GM08714 (cell line): ENCODE data around the gene ZNF654.
A peak's percentile ranks its signal among the peaks of the same experiment; 100 is the strongest.

Source experiments
- H3K4me3 ChIP-seq: fragments of 200-500 bp; sonication (Bioruptor generic); 2 replicates; pipeline ENCODE4 v1.5.1; 2014; ENCODE audit warnings: mild to moderate bottlenecking, low read length, inconsistent platforms
- ZNF274 ChIP-seq: IDR thresholded peaks from 2 replicates; pipeline ENCODE4 v1.6.1; 2012; ENCODE audit warnings: mild to moderate bottlenecking, low read depth, low read length

ZNF654 gene

DNA sequence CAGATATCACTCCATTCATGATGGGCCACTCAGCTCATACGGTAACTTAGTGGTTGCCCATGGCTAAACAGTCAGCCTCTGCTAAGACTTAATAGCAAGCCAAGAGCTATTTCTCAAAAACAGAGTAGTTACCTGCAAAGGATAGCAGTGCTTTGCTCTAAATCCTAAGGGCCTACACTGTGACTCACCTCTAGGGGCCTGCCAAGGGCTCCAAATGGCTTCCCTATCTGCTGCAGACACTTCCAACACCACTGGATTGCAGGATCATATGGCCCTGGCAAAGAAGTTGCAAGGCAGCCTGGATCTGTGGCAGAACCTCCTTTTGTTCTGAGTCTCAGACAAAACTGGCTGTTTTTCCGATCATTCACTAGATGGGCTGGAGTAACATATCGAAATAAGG, 18.1 kb upstream of the ZNF654 start:
- TF ChIP-seq ZNF274: no peak
- no peak overlapping the region for H3K4me3 ChIP-seq

DNA sequence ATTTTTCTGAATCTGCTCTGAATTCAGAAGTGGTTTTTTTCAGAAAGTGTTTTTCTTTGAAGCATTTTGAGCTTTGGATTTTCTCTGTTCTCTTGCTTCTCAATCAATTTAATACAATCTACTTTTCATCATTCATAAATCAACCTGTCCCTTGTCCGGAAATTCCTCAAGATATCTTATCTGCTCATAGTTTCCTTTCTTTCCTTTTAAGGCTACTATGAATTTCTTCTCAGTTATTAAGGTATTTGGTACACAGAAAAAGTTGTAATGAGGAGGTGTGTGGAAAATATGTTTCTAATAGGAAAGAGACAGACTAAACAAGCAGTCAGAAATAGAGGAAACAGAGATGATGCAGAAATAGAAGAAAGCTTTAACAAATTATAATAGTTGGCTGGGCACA, 14.6 kb upstream of the ZNF654 start:
- no peak overlapping the region for H3K4me3 ChIP-seq
- TF ChIP-seq ZNF274: no peak

DNA sequence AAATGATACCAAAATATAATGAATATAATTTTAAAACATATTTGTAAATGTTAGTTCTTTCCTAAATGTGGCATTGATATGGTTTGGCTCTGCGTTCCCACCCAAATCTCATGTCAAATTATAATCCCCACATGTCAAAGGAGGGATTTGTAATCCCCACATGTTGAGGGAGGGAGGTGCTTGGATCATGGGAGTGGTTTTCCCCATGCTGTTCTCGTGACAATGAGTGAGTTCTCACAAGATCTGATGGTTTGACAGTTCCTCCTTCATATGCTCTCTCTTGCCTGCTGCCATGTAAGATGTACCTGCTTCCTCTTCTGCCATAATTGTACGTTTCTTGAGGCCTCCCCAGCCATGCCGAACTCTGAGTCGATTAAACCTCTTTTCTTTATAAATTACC, 12.3 kb upstream of the ZNF654 start:
- no peak overlapping the region for H3K4me3 ChIP-seq
- no peak for TF ChIP-seq ZNF274

DNA sequence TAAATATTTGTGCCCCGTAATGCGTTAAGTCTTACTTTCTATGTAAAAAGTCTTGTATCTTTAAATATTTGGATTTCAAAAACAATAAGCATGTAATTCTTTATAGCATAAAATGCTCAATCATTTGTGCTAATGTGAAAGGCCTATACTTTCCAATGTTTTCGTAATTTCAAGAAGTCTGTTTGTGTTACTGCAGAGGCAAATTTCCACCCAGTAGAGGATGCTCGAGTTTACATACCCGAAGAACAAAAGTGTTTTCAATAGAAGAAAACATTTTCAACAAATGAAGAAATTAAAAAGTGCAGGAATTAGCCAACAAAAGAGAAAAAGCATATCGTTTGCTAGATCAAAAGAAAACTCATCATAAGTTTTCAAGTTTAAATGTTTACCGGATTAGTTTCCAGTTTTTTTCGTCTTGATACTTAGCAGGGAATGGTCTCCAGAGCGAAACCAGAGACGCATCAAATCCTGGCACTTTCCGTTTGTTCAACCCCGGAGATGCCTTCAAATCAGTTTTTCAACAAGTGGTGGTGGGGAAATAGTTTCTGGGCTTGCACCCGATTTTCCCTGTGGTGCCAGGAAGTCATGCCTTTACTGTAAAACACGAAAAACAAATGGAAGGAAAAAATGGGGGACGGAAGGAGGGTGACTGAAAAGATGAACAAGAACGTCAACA, 1.3 kb upstream of the ZNF654 start:
- no peak for TF ChIP-seq ZNF274
- peak overlapping the region; percentile 100 for H3K4me3 ChIP-seq

DNA sequence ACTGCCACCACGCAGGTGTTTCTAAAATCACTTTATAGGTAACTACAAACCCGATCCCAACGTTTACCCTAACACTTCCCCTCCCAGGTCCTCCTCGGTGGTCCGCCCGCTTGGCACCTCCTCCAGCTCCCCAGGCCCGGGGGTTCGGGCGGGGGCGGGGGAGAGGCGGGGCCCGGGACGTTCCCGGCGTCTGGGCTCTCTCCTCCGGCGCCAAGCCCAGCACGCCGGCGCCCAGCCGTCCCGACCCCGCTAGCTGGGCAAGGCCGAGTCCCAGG, 812 bp upstream of the ZNF654 start:
- TF ChIP-seq ZNF274: no peak
- H3K4me3 ChIP-seq: peak overlapping the region; percentile 100

DNA sequence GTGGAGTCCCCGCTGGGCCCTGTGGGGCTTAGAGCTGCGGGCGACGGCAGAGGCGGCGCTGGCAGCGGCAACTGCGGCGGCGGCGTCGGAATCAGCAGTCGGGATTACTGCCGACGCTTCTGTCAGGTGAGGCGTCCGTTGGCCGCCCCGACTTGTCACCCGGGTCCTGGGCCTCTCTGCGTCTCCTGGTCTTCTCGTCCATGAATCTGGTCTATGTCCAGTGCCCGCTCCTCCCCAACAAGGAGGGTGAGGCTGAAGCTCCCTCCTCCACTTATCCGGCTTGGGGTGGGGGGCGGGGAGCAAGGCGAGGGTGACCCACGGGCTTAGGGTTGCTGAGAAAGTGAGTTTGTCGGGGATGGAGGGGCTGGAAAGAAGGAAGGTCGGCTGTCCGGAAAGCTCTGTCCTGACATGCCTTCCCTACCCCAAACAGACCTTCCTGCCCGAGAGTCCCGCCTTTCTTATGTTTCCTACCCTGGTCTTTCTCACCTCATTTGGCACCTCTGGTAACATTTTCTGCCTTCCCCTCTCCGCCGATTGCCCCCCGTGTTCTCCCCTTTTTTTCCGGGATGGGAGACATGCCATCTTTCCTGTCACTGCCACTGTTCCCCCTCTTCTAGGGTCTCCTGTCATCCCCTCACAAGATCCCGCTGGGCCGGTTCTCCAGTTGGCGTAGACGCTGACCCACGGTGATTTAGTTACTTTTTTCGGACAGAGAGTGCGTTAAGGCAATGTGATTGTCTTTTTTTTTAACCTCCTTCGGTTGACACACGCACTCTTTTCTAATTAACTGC, 520 bp downstream of the ZNF654 start:
- H3K4me3 ChIP-seq: peak overlapping the region; percentile 88
- no peak for TF ChIP-seq ZNF274

DNA sequence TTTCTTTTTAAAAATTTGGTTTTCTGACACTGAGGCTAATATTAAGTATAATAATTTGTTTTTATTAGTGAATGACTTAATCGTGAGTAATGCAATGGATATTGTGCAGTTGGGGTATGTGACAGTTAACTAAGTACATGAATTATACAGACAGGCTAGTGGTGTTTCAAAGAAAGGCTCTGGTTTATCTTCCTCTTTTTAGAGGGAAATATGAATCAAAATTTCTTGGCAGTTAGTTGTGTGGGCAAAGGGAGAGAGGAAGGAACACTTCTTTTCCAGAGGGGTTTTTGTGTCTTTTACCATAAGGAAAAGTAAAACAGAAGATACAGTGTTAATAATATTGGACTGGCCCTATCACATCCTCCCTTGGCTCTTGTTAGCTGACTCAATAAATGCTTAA, 2.7 kb downstream of the ZNF654 start:
- H3K4me3 ChIP-seq: no peak overlapping the region; the same call in 1 of the 2 replicates
- TF ChIP-seq ZNF274: no peak

DNA sequence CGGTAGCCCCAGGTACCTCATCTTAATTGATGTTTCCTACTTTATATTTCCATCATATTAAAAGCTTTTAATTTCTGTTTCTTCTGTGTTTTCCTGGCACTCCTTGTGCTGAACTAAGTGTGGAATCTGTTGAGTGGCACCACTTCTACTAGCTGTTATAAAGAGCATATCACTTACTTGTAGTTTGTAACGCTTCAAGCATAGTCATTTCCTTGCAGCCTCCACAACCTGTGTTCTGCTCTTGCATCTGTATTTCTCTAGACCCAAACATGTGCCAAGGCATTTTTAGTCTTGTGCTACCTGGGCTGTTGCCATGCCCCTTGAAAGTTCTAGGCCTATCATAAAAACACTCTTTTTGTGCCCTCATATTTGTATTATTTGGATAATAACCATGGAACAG, 16.0 kb downstream of the ZNF654 start:
- no peak overlapping the region for H3K4me3 ChIP-seq
- no peak for TF ChIP-seq ZNF274

DNA sequence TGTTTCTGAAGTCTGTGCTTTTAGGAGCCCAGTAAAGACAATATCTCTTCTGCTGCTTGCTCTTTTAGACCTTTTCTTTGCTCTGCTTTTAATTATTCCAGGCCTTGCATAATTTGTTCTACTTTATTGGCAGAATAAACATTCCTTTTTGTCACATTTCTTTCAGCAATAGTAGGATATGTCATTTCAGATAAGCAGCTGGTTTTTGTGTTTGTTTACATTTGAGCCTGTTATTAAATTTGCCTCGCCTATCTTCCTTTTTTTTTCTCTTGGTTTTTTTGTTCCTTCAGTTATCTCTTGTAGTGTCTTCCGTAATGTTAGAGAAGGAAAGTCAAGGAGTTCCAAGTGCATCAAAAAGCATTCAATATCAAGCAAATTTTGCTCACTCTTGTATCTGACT, 16.4 kb downstream of the ZNF654 start:
- no peak for TF ChIP-seq ZNF274
- H3K4me3 ChIP-seq: no peak overlapping the region

DNA sequence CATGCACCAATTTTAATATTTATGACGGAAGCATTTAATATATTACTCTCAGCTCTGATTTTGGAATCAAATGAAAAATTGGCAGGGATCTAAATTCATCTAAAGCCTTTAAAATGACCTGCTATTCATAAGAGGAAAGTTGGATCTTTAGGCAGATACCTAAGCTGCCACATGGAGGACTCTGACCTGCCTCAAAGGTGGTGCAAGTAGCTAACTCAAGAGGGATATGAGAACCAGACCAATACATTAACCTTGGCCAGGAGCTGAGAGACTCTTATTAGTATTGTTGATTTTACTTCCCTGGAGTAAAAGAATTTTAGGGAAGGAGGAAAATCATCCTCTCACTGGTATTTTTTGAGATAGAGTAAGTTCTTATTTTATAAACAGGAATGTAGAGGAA, 17.7 kb downstream of the ZNF654 start:
- H3K4me3 ChIP-seq: no peak overlapping the region
- no peak for TF ChIP-seq ZNF274

DNA sequence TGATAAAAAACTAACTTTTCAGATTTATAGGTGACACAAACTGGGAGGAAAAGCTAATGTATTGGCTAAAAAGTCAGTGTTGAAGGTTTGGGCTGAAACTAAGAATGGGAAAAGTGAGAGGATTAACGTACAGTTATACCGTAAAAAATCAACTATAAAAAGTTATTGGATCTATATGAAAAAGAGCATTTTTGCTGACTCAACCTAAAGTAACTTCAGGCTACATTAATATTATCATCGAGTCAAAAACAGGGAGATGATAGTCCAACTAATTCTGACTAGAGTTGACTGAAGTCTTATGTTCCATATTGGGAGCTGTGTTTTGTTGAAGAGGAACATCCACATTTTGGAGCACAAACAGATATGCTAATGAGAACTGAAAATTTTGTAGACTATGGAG, 19.9 kb downstream of the ZNF654 start:
- no peak for TF ChIP-seq ZNF274
- no peak overlapping the region for H3K4me3 ChIP-seq

DNA sequence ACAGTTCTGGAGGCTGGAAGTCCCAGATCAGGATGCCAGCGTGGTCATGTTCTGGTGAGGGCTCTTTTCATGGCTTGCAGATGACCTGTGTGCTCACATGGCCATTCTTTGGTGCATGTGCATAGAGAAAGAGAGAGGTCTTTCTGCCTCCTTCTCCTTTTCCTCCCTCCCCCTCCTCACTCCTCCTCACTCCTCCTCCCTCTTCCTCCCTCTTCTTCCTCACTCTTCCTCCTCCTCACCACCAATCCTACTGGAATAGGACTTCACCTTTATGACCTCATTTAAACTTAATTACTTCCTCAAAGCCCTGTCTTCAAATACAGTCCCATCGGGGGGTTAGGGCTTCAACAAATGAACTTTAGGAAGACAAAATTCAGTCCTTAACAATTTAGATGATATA, 23.8 kb downstream of the ZNF654 start:
- TF ChIP-seq ZNF274: no peak

DNA sequence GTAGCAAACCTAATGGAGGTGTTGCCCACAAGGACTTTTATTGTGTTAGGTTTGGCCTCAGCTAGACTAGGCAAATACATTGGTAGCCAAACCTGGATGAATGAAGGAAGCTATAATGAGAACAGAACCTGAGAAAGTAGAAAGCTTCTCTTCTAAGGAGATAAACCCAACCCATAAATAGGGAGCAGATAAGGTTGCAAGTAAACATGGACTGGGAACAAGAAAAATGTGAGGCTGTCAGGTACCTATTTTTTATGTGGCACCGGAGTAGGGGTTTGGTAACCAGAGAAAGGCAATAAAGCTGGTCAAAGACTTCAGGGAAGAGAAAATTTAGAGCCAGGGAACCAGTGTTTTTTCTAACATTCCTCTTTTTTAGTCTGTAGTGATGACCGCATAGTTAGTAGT, 25.0 kb downstream of the ZNF654 start:
- no peak for TF ChIP-seq ZNF274

More for the DNA sequence above, 23.8 kb downstream of the ZNF654 start:
- H3K4me3 ChIP-seq: no peak overlapping the region

DNA sequence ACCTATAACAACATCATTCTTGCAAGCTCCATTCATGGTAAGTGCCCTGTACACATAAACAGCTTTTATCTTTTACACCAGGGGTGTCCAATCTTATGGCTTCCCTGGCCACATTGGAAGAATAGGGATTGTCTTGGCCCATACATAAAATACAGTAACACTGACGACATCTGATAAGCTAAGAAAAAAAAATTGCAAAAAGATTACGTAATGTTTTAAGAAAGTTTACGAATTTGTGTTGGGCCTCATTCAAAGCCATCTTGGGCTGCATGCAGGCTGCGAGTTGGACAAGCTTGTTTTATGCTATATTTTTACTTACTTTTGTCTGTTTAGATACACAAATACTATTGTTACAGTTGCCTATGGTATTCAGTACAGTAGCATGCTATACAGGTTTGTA, 31.6 kb downstream of the ZNF654 start:
- H3K4me3 ChIP-seq: no peak overlapping the region
- no peak for TF ChIP-seq ZNF274

More for the DNA sequence above, 25.0 kb downstream of the ZNF654 start:
- no peak overlapping the region for H3K4me3 ChIP-seq

DNA sequence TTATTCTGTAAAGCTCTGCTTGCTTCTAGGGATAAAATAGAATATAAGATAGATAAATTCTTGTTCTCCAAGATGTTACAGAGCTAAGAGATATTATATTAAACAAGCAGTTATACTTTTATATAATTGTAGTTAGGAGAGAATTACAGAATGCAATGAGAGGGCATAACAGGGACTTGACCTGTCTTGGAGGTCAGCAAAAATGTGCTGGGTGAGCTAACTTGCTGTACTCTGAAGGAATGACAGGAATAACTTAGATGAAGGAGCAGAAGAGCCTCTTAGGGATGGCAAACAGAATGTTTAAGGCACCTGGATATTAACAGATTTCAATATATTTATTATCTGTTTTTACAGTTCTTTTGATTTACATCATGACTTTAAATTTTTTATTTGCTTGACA, 33.2 kb downstream of the ZNF654 start:
- no peak overlapping the region for H3K4me3 ChIP-seq
- no peak for TF ChIP-seq ZNF274

DNA sequence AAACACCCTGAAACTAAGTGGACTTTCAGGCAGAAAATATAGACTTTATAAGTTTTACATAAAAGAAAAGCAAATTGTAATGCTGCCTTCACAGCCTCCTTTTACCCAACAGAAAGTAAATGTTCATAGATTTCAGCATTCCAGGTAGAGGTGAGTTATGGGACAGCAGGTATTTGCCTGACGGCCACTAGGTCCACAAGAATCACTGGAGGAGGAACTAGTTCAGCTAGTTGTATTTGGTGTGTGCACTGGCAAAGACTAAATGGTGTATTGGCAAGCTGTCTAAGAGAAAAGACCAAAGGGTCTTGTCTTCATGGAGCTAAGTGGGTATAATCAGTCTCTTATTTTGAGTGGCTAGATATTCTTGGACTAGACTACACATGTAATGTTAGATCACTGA, 34.2 kb downstream of the ZNF654 start:
- TF ChIP-seq ZNF274: no peak
- H3K4me3 ChIP-seq: no peak overlapping the region
